ENCODE results near the gene MRPS34. TPM values are rescaled to one million over a fixed set of nuclear protein-coding genes. Genes with fewer than 3 reads are reported as not detected.
"Not testable (repeated sequence)": the region's sequence is repeated elsewhere in the genome, so short reads cannot be mapped to it uniquely, and the experiment has no call there.

Gene MRPS34
- total RNA-seq, 2 donors from 2014 or later, result 97.4 to 125 TPM

DNA sequence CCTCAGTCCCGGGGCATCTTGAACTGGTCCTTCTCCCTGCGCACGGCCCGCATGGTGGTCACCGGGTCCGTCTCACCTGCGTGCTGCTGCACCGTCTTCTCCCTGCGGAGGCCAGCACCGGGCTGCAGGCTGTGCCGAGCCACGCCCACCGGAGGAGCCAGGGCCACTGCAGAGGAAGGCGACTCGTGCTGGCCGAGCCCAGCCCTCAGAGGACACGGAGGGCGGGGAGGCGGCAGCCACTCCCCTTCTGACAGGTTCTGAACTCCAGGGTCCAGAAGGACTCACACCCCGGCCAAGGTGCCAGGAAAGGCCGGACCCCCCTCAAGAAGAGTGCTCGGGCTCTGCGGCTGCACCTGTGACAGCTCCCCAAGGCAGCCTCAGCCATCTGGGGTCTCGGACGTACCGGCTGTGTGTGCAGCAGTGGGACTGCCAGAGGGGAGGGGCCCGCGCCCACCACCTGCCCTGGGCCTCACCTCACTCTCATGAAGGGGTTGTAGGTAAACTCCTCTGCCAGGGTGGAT, 36.4 kb upstream of the MRPS34 start:
- Histone ChIP-seq H3K36me3 (no peaks in the 10 kb centered on the region), H3K9me3 (no peaks in the 10 kb centered on the region), H3K27me3 (replicated peaks; ENCODE audit: insufficient read depth) (no peaks in the 10 kb centered on the region), H3K4me3 (no peak overlapping the region), H3K27ac (no peak overlapping the region), H3K4me1 (replicated peaks) (no peaks in the 10 kb centered on the region)
- 63% methylated on average over 25 of the region's 28 CpGs for WGBS
- no peak for DNase-seq (ENCODE audit: low spot score)
- TF ChIP-seq POLR2A (IDR thresholded peaks at IDR 0.05) (no peak), CTCF (IDR thresholded peaks at IDR 0.05) (no peak), POLR2AphosphoS5 (IDR thresholded peaks at IDR 0.05) (no peak)
- intact Hi-C loops (cut with DNase I), result no loop called here

- Histone ChIP-seq H3K27ac (no peak overlapping the region), H3K4me1 (replicated peaks) (no peaks in the 10 kb centered on the region), H3K36me3 (no peaks in the 10 kb centered on the region), H3K4me3 (no peak overlapping the region), H3K9me3 (no peaks in the 10 kb centered on the region), H3K27me3 (replicated peaks; ENCODE audit: insufficient read depth) (no peaks in the 10 kb centered on the region)
- intact Hi-C loops (cut with DNase I), result no loop called here
- DNase-seq (ENCODE audit: low spot score), result no peak
- WGBS, result 79% methylated on average over 18 of the region's 18 CpGs
- TF ChIP-seq CTCF (IDR thresholded peaks at IDR 0.05) (no peak), POLR2A (IDR thresholded peaks at IDR 0.05) (no peak)
Measured at GRCh38 chr16:1808691-1809090, 35.8 kb upstream of the MRPS34 start.

DNA sequence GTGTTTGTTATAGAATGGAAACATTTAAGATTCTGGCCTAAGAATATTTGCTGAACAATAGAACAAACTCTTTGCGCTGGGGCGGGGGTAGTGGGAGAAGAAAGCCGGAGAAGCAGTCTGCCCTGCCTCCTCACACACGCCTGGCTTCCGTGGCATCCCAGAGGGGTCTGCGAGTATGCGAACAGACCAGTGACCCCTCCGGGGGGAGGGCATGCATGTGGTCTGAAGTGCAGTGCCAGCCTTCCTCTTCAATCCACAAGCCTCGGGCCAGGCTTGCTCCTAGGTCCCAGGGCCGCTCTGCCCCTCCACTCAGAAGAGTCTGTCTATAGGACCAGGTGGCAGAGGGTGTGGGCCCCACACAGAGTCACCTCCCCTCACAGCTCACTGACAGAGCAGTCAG, 34.7 kb upstream of the MRPS34 start:
- no peak for DNase-seq (ENCODE audit: low spot score)
- Histone ChIP-seq H3K27ac (no peak overlapping the region), H3K4me3 (no peak overlapping the region), H3K36me3 (no peaks in the 10 kb centered on the region), H3K27me3 (replicated peaks; ENCODE audit: insufficient read depth) (no peaks in the 10 kb centered on the region), H3K9me3 (no peaks in the 10 kb centered on the region), H3K4me1 (replicated peaks) (no peaks in the 10 kb centered on the region)
- 83% methylated on average over 10 of the region's 10 CpGs for WGBS
- intact Hi-C loops (cut with DNase I), result no loop called here
- TF ChIP-seq POLR2A (IDR thresholded peaks at IDR 0.05), result no peak

DNA sequence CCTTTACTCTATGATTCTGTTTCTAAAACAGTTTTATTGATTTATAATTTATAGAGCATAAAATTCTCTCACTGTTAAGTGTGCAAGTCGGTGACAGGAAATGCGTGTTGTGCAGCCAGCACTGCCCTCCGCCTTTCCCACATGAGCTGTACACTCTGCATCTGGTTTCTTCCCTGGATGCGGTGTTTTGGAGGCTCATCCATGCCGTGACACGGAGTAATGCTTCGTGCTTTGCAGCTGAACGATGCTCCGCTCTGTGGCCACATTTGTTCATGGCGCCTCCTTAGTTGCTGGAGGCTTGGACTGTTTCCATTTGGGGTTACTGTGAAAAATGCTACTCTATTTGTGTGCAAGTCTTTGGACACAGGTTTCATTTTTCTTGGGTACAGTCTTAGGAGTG, 27.8 kb upstream of the MRPS34 start:
- H3K9me3 ChIP-seq, result no peaks in the 10 kb centered on the region
- TF ChIP-seq POLR2A (IDR thresholded peaks at IDR 0.05), result no peak
- no peak for TF ChIP-seq POLR2AphosphoS5 (IDR thresholded peaks at IDR 0.05)
- no peak for TF ChIP-seq CTCF (IDR thresholded peaks at IDR 0.05)
- no peak overlapping the region for H3K4me3 ChIP-seq
- intact Hi-C loops (cut with DNase I), result no loop called here
- no peak for DNase-seq (ENCODE audit: low spot score)
- H3K4me1 ChIP-seq (replicated peaks), result no peaks in the 10 kb centered on the region
- no peaks in the 10 kb centered on the region for H3K27me3 ChIP-seq (replicated peaks; ENCODE audit: insufficient read depth)
- no peaks in the 10 kb centered on the region for H3K36me3 ChIP-seq
- H3K27ac ChIP-seq, result no peak overlapping the region
- 81% methylated on average over 10 of the region's 10 CpGs for WGBS

DNA sequence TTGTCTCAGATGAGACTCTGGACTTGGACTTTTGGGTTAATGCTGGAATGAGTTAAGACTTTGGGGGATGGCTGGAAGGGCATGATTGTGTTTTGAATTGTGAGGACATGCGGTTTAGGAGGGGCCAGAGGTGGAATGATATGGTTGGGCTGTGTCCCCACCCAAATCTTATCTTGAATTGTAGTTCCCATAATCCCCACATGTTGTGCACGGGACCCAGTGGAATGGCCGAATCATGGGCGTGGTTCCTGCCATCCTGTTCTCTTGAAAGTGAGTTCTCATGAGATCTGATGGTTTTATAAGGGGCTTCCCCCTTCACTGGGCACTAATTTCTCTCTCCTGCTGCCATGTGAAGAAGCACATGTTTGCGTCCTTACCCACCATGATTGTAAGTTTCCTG, 26.3 kb upstream of the MRPS34 start:
- H3K27me3 ChIP-seq (replicated peaks; ENCODE audit: insufficient read depth); H3K27ac ChIP-seq; H3K36me3 ChIP-seq; DNase-seq (ENCODE audit: low spot score); H3K9me3 ChIP-seq; H3K4me3 ChIP-seq; H3K4me1 ChIP-seq (replicated peaks); intact Hi-C loops (cut with DNase I): not testable (repeated sequence)
- WGBS, result 75% methylated on average over 5 of the region's 5 CpGs

GRCh38 chr16:1794908-1795666, 22.2 kb upstream of the MRPS34 start:
- Histone ChIP-seq H3K4me3 (no peak overlapping the region), H3K4me1 (replicated peaks) (no peaks in the 10 kb centered on the region), H3K36me3 (no peaks in the 10 kb centered on the region), H3K27me3 (replicated peaks; ENCODE audit: insufficient read depth) (no peaks in the 10 kb centered on the region), H3K9me3 (no peaks in the 10 kb centered on the region), H3K27ac (no peak overlapping the region)
- intact Hi-C loops (cut with DNase I), result no loop called here
- TF ChIP-seq POLR2AphosphoS5 (IDR thresholded peaks at IDR 0.05) (no peak), CTCF (IDR thresholded peaks at IDR 0.05) (no peak), POLR2A (IDR thresholded peaks at IDR 0.05) (no peak)
- peak; percentile 3 for DNase-seq (ENCODE audit: low spot score)
- 75% methylated on average over 31 of the region's 32 CpGs for WGBS
